HepG2 (cell line): Measurements from ENCODE around the gene ADAMTS4. TPM values are rescaled to one million over a fixed set of nuclear protein-coding genes. Genes with fewer than 3 reads are reported as not detected.

Experiments used
- AHR ChIP-seq: IDR thresholded peaks from 2 replicates; pipeline ENCODE4 v1.6.1; 2018; ENCODE audit warnings: missing genetic modification reagents, missing compliant biosample characterization
- ESRRA ChIP-seq: sonication (generic); formaldehyde crosslinking; IDR thresholded peaks from 2 replicates; pipeline ENCODE4 v1.5.1; 2020; ENCODE audit warnings: mild to moderate bottlenecking, low read depth, missing genetic modification reagents
- HMG20B ChIP-seq: conservative IDR thresholded peaks from 2 replicates; pipeline ENCODE4 v1.6.1; 2016; ENCODE audit warnings: missing genetic modification reagents, missing compliant biosample characterization
- HOXA3 ChIP-seq: sonication (generic); formaldehyde crosslinking; IDR thresholded peaks from 2 replicates; pipeline ENCODE4 v1.5.0; 2020; ENCODE audit warnings: missing genetic modification reagents
- HOXA9 ChIP-seq: sonication (generic); formaldehyde crosslinking; IDR thresholded peaks from 2 replicates; pipeline ENCODE4 v1.8.1; 2022; ENCODE audit warnings: missing genetic modification reagents, mild to moderate bottlenecking, moderate library complexity, borderline replicate concordance
- NAIF1 ChIP-seq: sonication (generic); formaldehyde crosslinking; IDR thresholded peaks from 2 replicates; pipeline ENCODE4 v1.5.0; 2020; ENCODE audit warnings: mild to moderate bottlenecking, missing genetic modification reagents, borderline replicate concordance
- NFYB ChIP-seq: sonication (generic); formaldehyde crosslinking; IDR thresholded peaks from 2 replicates; pipeline ENCODE4 v1.4.0; 2020; ENCODE audit warnings: missing genetic modification reagents
- NR0B2 ChIP-seq: sonication (generic); formaldehyde crosslinking; IDR thresholded peaks from 2 replicates; pipeline ENCODE4 v1.4.0; 2020; ENCODE audit warnings: mild to moderate bottlenecking, missing genetic modification reagents
- PRDM10 ChIP-seq: sonication (generic); formaldehyde crosslinking; IDR thresholded peaks from 2 replicates; pipeline ENCODE4 v1.4.0; 2020; ENCODE audit warnings: low read depth, missing genetic modification reagents
- RFXANK ChIP-seq: IDR thresholded peaks from 2 replicates; pipeline ENCODE4 v1.6.1; 2016
- SKI ChIP-seq: fragments of 450-650 bp; IDR thresholded peaks from one replicate; pipeline ENCODE4 v1.6.1; 2018; ENCODE audit warnings: mild to moderate bottlenecking; ENCODE audit not compliant: partially characterized antibody
- TBX2 ChIP-seq: sonication (generic); formaldehyde crosslinking; IDR thresholded peaks from 2 replicates; pipeline ENCODE4 v1.5.0; 2020; ENCODE audit warnings: missing genetic modification reagents, mild to moderate bottlenecking, borderline replicate concordance
- YEATS4 ChIP-seq: sonication (generic); formaldehyde crosslinking; IDR thresholded peaks from 2 replicates; pipeline ENCODE4 v1.4.0; 2020; ENCODE audit warnings: missing genetic modification reagents, borderline replicate concordance
- ZHX2 ChIP-seq, 2 experiments: sonication (generic) in 1 of 2; formaldehyde crosslinking in 1 of 2; IDR thresholded peaks; 2 replicates each; pipeline versions ENCODE4 v1.6.1 to v1.9.0; 2014 to 2022; ENCODE audit warnings: antibody characterized with exemption in 1 of 2, borderline replicate concordance in 1 of 2, inconsistent platforms in 1 of 2, low read depth in 1 of 2, missing genetic modification reagents in 1 of 2
- ZNF264 ChIP-seq: sonication (generic); formaldehyde crosslinking; IDR thresholded peaks from 2 replicates; pipeline ENCODE4 v1.4.0; 2020; ENCODE audit warnings: missing genetic modification reagents
- ZNF678 ChIP-seq: sonication (generic); formaldehyde crosslinking; IDR thresholded peaks from 2 replicates; pipeline ENCODE4 v1.4.0; 2020; ENCODE audit warnings: mild to moderate bottlenecking, missing genetic modification reagents
- ZSCAN29 ChIP-seq: sonication (generic); formaldehyde crosslinking; conservative IDR thresholded peaks from 2 replicates; pipeline ENCODE4 v1.4.0; 2020; ENCODE audit warnings: mild to moderate bottlenecking, missing genetic modification reagents
- polyA plus RNA-seq, 8 experiments: library from polyadenylated mRNA; depleted of rRNA in 3 of 8; stranded (reverse) in 7 of 8; unstranded in 1 of 8; fragments of >200 nt; fragmentation: Illumina TruSeq in 4 of 8; extraction: Trizol in 4 of 8; gene quantifications; 2 replicates each; pipeline versions ENCODE4 v1.2.1 to v1.2.3, GENCODE V29; 2011 to 2016; ENCODE audit warnings: low read depth in 4 of 8, missing spikeins in 1 of 8, mixed read lengths in 1 of 8; ENCODE audit not compliant: insufficient read depth in 1 of 8
- total RNA-seq, 5 experiments: library from RNA; depleted of rRNA; stranded (reverse); fragments of >200 nt; fragmentation: Illumina TruSeq; extraction: Trizol; gene quantifications; 2 replicates each; pipeline ENCODE4 v1.2.3, GENCODE V29; 2016; ENCODE audit warnings: low read depth in 1 of 5

ADAMTS4 gene
- total and polyA plus RNA-seq, 2 of the 13 experiments (the other 11 are each of a cell fraction or from before 2014, with no cell fraction given): 0.51 to 1.7 TPM

- TF ChIP-seq PRDM10 (no peak), ZSCAN29 (no peak), HOXA3 (CRISPR knock-in tag) (peak; percentile 99), TBX2 (CRISPR knock-in tag) (peak; percentile 81), AHR (CRISPR knock-in tag) (no peak), HOXA9 (CRISPR knock-in tag) (no peak), ZNF678 (CRISPR knock-in tag) (peak; percentile 82), NFYB (CRISPR knock-in tag) (0 out of 2 replicates have a peak, but pooled peaks have one; percentile 12), ZHX2 (IDR thresholded peaks at IDR 0.05; ENCODE audit: low read depth) (peak; percentile 99), ZHX2 (CRISPR knock-in tag; IDR thresholded peaks at IDR 0.05; ENCODE audit: borderline replicate concordance) (no peak), RFXANK (CRISPR knock-in tag) (no peak), NAIF1 (no peak), YEATS4 (peak; percentile 74), ZNF264 (no peak), SKI (no peak), HMG20B (0 out of 2 replicates have a peak, but pooled peaks have one; percentile 38), NR0B2 (CRISPR knock-in tag) (no peak), ESRRA (CRISPR knock-in tag) (peak; percentile 61; the same call in 1 of the 2 replicates)
Measured at GRCh38 chr1:161201836-161202712, 3.2 kb upstream of the ADAMTS4 start, which contains the start of gene NDUFS2 (continued).
